ENCODE results near the gene MS4A14. TPM values are rescaled to one million over a fixed set of nuclear protein-coding genes. Genes with fewer than 3 reads are reported as not detected.

Gene MS4A14
- polyA plus RNA-seq, 1 experiment = not detected

- no peak for DNase-seq (ENCODE audit: low read depth)
- Histone ChIP-seq H3K36me3 (ENCODE audit: control insufficient read depth, insufficient read depth, low read length) (no peaks in the 10 kb centered on the region), H3K4me3 (ENCODE audit: low read depth, low read length) (no peak overlapping the region), H3K27me3 (ENCODE audit: control insufficient read depth, insufficient read depth, low read length) (no peaks in the 10 kb centered on the region)
- TF ChIP-seq, protein P1, sequence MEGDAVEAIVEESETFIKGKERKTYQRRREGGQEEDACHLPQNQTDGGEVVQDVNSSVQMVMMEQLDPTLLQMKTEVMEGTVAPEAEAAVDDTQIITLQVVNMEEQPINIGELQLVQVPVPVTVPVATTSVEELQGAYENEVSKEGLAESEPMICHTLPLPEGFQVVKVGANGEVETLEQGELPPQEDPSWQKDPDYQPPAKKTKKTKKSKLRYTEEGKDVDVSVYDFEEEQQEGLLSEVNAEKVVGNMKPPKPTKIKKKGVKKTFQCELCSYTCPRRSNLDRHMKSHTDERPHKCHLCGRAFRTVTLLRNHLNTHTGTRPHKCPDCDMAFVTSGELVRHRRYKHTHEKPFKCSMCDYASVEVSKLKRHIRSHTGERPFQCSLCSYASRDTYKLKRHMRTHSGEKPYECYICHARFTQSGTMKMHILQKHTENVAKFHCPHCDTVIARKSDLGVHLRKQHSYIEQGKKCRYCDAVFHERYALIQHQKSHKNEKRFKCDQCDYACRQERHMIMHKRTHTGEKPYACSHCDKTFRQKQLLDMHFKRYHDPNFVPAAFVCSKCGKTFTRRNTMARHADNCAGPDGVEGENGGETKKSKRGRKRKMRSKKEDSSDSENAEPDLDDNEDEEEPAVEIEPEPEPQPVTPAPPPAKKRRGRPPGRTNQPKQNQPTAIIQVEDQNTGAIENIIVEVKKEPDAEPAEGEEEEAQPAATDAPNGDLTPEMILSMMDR (IDR thresholded peaks at IDR 0.05; ENCODE audit: insufficient read depth, low read depth, low read length) = no peak
- CTCF ChIA-PET = no interaction called here
- POLR2A ChIA-PET = no interaction called here
These were observed 540 bp downstream of the MS4A14 start for GRCh38 chr11:60396799-60397198.

DNA sequence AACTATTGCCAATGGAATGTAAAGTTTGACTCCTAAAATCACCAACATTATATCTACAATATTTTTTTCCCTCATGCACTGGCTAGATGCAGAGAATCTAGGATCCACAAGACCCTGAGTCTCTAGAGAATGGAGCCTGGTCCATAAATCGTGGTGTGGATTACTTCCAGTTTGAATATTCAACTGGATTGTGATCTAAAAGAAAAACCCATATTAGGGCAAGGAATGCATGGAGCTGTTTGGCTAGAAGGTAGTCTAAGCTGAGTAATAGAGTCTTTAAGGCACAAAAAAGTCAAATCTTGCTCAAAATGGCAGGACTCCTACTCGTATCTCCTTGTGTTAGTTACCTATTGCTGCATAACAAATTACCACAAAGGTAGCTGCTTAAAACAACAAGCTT, 23.8 kb downstream of the MS4A14 start:
- Histone ChIP-seq H3K27me3 (ENCODE audit: control insufficient read depth, insufficient read depth, low read length) (no peaks in the 10 kb centered on the region), H3K36me3 (ENCODE audit: control insufficient read depth, insufficient read depth, low read length) (no peaks in the 10 kb centered on the region)
- CTCF ChIA-PET = interaction anchor here (1.6 kb wide), 1 partner anchor 57 kb away, joined by 7 read pairs; no protein-coding TSS in a partner anchor

GRCh38 chr11:60422609-60423008, 26.4 kb downstream of the MS4A14 start:
- DNase-seq (ENCODE audit: low read depth) = no peak
- no peaks in the 10 kb centered on the region for H3K36me3 ChIP-seq (ENCODE audit: control insufficient read depth, insufficient read depth, low read length)
- H3K27me3 ChIP-seq (ENCODE audit: control insufficient read depth, insufficient read depth, low read length) = no peaks in the 10 kb centered on the region
- POLR2A ChIA-PET = no interaction called here
- TF ChIP-seq, protein P1 (IDR thresholded peaks at IDR 0.05; ENCODE audit: insufficient read depth, low read depth, low read length) = no peak
- H3K4me3 ChIP-seq (ENCODE audit: low read depth, low read length) = no peak overlapping the region
- CTCF ChIA-PET = no interaction called here

More for the DNA sequence above, 23.8 kb downstream of the MS4A14 start:
- TF ChIP-seq, protein P1 (IDR thresholded peaks at IDR 0.05; ENCODE audit: insufficient read depth, low read depth, low read length) = no peak
- H3K4me3 ChIP-seq (ENCODE audit: low read depth, low read length) = no peak overlapping the region
- POLR2A ChIA-PET = no interaction called here
- no peak for DNase-seq (ENCODE audit: low read depth)

- Histone ChIP-seq H3K4me3 (ENCODE audit: low read depth, low read length) (no peak overlapping the region), H3K36me3 (ENCODE audit: control insufficient read depth, insufficient read depth, low read length) (no peaks in the 10 kb centered on the region), H3K27me3 (ENCODE audit: control insufficient read depth, insufficient read depth, low read length) (no peaks in the 10 kb centered on the region)
- POLR2A ChIA-PET = no interaction called here
- TF ChIP-seq, protein P1 (IDR thresholded peaks at IDR 0.05; ENCODE audit: insufficient read depth, low read depth, low read length) = no peak
- CTCF ChIA-PET = no interaction called here
- DNase-seq (ENCODE audit: low read depth) = no peak
These were observed 32.3 kb downstream of the MS4A14 start for GRCh38 chr11:60428517-60428916.

DNA sequence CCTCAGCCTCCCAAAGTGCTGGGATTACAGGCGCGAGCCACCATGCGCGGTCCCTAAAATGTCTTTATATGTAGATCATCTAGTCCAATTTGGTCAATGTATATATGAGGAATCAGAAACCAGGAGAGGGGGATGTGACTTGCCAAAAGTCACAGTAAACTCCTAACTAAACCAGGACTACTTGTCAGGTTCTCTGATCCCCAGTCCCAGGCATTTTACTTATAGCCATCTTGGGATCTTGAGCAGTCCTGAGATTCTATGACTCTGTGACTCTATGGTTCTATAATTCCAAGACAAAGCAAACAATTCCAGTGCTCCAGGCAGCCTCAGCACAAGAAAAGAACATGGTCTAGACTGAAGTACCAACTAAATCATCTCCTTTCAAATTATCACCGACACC, 33.0 kb downstream of the MS4A14 start, which contains the start of gene MS4A5:
TSS of gene MS4A5 (plus strand) at position 301 of the 400 bp plus-strand sequence. CDS start 103 bp downstream, outside the sequence.
- TF ChIP-seq, protein P1 (IDR thresholded peaks at IDR 0.05; ENCODE audit: insufficient read depth, low read depth, low read length) = no peak
- H3K36me3 ChIP-seq (ENCODE audit: control insufficient read depth, insufficient read depth, low read length) = no peaks in the 10 kb centered on the region
- CTCF ChIA-PET = no interaction called here
- POLR2A ChIA-PET = no interaction called here
- DNase-seq (ENCODE audit: low read depth) = no peak
- H3K27me3 ChIP-seq (ENCODE audit: control insufficient read depth, insufficient read depth, low read length) = no peaks in the 10 kb centered on the region
- H3K4me3 ChIP-seq (ENCODE audit: low read depth, low read length) = no peak within 1 kb of the TSS

Data from BJ (cell line).